HG02840 (cell line): ENCODE data around the gene EXT2.

Source experiments
- ATAC-seq: cut with Tn5 transposase; IDR thresholded peaks from one replicate; pipeline ENCODE4 v1.9.1; 2021; ENCODE audit warnings: mild to moderate bottlenecking, moderate library complexity, moderate number of reproducible peaks; ENCODE audit not compliant: unreplicated experiment, low FRiP score

Gene EXT2

DNA sequence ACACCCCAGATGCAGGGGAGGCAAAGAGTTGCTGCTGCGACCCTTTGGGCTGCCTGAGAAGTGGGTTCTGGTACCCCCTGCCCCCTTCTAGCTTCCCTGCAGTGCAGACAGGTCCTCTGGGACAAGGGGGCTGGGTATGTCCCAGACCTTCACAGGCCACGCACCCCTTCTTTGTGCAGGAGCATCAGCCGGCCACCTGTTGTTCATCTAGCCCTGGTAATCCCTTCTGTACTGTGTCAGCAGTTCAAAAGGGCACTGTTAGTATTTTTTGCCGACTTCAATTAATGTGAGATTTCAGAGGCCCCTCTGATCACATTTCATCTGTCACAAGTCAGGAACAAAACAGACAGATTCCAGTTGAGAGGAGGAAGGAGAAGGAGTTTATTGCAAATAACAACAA lies 164.6 kb downstream of the EXT2 start:
- ATAC-seq, result no peak

DNA sequence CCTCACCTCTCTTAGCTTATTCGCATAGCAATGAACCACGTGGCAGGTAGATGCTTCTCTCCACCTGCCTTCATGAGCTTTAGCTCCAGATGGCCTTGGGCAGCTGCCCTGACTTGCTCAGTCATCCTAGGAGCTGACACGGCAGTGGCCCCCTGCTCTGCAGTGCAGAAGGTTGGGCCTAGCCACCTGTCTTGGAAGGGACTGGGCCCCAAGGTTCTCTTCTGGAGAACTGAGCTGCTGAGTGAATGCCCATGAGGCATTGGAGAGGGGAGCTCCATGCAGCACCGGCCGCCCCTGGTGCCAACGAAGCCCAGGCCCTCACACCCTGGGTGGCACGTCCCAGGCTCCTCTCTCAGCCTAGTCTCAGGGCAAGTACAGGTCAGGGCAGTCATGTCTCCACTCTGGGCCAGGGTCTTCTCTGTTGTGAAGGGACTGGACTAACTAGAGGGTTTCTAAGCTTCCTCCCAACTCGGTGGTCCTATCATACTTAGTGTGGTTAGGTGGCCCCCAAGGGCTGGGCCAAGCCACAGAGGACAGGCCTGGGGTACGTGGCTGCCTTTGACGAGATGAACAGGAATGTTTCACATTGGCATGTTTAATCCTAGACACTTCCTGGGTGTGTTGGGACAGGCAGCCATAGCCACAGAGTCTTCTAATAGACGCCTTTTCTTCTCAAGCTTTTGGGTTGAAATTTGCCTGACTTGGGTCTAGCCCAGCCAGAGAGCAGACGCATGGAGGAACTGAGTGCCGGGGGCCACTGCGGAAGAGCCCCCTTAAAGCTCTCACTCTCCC lies 166.5 kb downstream of the EXT2 start:
- no peak for ATAC-seq

DNA sequence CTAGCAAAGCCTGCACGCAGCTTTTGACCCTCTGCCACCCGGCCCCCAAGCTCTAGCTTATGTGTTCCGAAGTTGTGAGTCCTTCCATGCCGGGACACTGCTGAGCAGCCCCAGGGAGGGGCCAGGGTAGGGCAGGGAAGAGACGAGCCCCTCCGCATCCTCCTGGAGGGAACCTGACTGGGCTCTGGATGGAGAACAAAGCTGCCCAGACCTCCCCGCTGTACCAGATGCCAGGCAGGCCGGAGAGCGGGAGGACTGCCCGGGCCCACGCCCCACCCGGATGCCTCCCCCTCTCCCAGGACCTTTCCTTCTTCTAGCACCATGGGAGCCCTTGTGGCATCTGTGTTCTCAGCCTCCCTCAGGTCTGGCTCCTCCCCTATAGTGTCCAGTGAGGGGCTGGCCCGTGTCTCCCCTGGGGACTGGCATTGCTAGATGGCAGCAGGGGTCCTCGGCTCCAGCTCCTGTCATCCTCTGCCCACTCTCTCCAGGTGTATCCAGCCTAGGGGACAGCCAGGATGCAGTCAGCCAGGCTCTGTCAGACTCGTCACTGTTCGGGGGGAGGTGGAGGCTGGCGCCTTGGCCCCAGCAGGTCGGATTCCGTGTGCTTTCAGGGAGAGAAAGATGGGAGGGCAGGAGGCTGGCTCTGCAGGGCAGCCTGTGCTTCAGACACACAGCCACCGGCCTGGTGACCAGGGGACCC lies 168.4 kb downstream of the EXT2 start:
- no peak for ATAC-seq

DNA sequence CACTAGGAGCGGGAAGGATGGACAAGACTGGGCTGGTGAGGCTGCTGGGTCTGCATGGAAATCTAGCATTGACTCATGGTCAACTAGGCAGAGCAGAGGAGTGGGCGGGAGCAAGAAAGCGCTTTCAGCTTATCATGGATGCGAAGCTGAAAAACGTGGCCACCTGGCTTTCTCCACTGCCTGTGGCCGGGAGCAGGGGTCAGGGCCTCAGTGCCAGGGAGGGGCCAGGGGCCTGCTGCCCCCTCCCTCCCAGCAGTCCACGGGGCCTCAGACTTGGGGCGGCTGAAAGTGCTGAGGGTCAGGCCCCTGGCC lies 168.9 kb downstream of the EXT2 start:
- ATAC-seq, result no peak

DNA sequence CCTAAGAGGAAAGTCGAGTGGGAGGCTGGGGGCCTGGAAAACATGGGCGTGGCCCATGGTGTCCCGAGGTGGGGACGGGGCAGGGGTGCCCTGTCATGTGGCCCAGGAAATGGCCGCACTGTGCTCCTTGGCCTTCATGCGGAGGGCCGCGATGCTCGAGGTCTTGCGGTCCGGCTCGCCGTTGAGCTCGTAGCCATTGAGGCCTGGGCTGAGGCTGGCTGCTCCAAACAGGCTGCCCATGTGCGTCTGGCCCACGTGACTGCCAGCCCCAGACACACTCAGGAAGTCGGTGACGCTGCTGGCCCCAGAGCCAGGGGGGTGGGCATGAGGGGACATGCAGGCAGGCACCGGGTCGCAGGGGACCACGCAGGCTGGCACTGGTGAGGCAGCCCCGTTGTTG lies 169.3 kb downstream of the EXT2 start:
- no peak for ATAC-seq

DNA sequence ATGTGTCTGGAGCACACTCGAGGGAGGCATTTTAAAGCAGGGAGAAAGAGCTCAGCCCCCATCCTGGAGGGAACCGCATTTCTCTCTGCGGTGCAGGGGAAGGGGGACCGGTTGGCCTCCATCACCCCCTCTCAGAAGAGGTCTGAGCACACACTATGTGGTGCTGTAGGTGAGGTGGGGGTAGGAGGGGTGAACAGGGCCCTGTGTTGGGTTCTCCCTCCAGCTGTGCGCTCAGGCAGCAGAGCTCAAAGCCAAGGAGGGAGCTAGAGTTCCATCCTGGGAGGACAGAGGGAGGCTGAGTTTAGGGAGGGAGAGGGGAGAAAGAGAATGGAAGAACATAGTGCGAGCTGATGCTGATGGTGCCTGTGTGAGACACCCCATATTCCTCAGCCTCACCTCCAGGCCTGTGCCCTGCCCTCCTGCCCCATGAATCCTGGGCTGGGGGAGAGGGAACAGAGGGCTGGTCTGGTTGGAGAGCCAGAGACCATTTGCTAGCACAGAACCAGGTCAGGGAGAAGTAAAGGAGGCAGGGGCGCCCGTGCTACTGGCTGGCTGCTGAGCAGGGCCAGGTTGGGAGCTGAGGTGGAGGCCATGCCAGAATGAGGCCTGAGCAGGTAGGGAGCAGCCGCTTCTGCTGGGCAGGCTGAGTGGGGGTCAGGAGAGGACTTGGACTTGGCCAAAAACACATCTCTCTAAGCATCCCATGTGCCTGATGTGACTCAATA lies 170.7 kb downstream of the EXT2 start:
- no peak for ATAC-seq

DNA sequence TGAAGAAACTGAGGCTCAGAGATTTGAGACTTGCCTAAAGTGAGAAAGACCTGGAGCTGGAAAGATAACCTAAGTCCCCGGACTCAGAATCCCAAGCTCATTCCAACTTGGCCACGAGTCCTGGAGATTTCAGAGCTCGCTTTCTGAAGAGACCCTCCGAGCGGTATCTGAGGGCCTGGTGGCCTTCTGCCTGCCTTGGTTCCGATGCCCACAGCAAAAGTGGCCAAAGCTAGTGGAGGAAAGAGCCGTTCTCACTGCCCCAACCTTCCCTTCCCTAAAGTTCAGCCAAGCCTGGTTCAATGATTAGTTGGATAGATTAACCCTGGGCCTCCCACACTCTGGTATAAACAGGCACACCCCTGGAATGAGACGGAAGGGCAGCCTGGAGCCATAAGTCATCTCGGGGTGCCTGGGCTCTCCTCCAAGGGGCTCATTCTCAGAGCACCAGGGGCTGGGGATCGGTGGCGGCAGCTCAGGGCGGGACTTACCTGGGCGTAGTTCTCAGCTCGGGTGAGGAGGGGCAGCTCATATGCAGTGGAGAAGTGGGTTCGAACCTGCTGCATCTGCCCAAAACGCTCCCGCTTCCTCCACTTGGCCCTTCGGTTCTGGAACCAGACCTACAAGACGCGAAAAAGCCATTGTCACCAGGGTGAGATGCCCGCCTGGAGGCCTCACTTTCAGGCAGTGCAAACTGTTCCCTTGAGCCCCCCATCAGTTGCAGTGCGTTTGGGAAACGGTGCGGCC lies 171.7 kb downstream of the EXT2 start:
- no peak for ATAC-seq

DNA sequence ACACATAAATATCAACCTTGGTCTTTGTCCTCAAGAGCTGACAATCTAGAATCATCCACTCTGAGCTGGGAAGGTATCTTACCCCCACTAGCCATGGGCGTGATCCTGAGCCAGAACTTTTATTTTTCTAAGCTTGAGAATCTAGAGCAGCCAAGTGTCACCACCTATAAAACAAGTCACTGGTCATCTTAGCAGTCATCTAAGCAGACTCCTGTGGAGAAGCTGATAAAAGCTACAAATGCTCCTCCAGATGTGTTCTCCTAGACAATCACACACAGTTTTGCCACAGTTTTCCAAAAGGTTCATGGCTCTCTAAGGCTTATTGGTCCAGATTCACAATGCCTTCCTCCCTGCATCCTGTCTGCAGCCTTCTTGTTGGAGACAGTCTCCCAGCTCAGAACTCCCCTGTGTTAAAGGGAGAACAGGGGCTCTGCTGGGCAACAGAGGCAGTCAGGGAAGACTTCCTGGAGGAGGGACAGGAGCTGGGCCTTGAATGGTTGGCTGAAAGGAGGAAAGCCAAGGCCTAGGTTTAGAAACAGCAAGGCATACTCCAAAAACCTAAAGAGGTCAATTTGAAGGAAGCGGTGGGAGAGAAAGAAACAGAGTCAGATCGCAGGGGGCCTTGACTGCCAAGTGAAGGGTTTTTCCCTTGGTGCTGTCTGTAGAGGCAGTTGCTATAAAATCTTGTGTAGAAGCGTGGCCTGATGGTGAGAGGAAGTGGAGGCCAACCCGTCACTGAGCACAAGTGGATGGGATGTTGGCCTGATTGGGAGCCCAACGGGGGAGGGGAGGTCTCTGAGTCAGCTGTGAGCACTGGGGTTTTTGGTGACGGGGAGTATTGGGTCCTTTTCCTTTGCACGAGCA lies 172.5 kb downstream of the EXT2 start:
- no peak for ATAC-seq

DNA sequence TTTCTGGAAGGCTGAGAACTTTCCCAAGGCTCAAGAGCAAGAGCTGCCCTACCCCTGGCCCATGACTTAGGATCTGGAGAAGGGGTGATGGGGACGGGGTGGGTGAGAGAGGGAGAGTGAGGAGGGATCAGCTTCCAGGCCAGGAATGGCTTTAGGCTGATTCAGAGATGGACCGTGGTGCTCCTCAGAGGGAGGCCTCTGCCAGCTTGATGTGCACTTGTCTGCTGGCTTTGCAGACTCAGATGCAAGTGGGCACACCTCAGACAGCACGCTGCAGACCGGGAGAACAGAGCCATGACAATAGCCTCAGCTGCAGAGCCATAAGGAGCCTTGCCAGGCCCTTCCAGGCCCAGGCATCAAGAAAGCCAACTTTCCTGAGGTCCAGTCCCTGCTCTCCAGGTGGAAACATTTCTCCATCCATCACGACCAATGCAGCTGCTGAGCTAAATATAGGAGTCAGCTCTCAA lies 173.2 kb downstream of the EXT2 start:
- ATAC-seq, result no peak

DNA sequence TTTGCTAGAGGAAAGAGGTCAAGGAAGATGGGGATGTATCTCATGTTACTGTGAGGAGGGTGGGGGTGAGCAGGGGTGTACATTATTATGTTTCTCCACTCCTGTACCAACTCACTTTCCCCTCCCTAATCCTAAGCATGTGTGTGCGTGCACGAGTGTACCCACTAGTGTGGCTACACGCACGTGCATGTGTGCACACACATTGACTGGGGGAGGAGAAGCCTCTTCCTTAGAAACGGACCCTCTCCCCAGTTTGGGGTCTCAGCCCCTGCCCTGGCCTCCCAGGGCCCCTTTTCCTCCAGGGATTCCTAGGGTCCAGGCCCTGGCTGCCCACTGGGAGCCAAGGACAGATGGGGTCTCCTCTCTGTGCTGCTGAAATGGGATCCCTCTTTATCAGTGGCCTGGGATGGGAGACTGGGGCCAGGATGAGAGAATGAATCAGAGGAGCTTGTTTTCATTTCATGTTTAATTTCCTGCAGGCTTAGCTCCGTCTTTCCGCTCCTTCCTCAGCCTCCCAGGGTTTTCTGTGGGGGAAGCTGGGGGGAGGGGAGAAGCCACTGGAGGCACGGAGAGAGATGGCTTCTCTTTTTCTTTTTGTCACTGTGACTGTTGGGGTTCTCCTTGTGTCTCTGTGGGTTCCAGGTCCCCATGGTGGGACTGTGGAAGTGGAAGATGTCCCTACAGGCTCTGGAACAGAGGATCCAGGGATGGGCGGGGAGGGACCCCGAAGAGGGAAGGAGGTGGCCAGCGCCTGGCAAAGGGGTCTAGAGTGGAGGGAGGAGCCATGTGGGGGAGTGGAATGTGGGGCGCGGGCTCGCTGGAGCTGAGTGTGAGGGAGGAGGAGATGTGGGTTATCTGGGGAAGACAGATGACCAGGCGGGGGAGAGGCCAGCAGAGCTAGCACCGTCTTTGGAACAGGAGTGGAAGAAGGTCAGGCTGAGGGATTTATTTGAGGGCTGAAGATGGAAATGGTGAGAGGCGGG lies 174.2 kb downstream of the EXT2 start:
- ATAC-seq, result no peak

DNA sequence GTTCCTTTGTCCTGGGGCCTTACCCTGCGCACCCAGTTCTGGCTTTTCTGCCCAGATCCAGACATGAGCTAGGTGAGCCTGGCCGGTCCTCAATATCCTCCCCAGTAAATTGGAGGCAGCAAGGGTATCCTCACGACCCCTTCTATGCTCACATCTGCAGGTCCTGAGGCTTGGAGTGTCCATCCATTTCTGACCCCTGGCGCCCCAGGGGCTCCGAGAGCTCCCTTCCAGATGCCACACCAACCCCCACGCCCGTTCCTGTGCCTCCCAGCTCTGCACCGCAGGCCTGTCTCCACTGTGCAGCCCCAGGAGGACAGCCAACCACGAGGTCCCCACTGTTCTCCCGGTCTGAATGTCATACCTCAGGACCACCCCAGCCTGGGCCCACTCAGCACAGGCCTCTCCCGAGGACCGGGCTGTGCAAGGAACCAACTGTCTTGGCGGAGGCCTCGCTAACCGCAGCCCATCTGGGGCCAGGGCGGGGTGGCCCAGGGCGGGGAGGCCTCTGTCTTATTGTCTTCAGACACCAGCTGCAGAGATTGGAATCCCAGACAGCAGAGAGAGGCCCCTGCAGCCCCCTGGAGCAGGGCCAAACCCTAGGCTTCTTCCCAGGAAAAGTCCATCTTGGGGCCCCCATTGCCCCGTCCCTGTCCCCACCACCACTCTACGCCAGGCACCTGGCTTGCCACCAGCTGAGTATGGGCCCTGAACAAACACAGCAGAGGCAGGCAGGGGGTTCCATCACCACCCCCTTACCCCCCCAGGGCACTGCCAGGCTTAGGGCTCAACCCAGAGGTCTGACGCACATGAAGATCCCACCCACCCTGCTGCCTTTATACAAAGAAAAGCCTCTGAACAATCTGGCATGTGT lies 175.2 kb downstream of the EXT2 start:
- ATAC-seq, result no peak

DNA sequence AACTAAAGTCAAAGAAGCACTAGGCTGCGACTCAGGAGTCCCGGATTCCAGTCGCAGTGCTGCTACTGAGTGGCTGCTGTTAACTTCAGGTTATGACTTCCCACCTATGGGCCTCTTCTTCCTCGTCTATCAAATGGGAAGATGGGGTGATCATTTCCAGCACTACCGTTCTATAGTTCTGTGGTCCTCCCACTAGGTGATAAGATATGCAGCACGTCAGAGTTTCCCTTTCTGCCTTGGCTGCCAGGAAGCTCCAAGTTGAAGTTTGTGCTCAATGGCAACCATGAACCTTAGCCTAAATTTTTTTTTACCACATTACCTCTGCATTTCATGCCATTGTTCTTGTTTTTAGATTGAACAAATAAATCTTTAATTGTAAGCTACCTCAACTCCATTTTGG lies 175.8 kb downstream of the EXT2 start:
- no peak for ATAC-seq

DNA sequence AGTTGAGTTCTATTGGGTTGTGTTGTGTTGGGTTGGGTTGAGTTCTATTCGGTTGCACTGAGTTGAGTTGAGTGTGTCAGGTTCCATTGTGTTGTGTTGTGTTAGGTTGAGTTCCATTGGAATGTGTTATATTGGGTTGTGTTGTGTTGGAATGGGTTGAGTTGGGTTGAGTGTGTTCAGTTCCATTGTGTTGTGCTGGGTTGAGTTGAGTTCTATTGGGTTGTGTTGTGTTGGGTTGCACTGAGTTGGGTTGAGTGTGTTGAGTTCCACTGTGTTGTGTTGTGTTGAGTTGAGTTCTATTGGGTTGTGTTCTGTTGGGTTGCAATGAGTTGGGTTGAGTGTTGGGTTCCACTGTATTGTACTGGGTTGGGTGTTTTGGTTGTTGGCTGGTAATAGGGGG lies 178.9 kb downstream of the EXT2 start:
- ATAC-seq, result no peak

DNA sequence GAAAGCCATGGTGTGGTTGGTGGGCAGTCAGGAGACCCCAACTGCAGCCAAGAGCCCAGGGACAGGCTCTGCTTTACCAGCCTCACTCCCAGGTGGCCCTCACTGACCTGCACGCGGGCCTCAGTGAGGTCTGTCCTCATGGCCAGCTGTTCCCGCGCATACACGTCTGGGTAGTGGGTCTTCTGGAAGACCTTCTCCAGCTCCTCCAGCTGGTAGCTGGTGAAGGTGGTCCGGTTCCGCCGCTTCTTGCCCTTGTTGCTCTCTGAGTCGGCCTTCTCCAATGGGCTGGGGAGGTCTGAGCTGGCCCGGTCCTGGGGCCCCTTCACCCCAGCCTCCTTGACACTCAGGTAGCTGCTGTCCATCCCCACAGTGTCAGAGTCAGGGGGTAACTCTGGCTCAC lies 179.8 kb downstream of the EXT2 start:
- ATAC-seq, result no peak

DNA sequence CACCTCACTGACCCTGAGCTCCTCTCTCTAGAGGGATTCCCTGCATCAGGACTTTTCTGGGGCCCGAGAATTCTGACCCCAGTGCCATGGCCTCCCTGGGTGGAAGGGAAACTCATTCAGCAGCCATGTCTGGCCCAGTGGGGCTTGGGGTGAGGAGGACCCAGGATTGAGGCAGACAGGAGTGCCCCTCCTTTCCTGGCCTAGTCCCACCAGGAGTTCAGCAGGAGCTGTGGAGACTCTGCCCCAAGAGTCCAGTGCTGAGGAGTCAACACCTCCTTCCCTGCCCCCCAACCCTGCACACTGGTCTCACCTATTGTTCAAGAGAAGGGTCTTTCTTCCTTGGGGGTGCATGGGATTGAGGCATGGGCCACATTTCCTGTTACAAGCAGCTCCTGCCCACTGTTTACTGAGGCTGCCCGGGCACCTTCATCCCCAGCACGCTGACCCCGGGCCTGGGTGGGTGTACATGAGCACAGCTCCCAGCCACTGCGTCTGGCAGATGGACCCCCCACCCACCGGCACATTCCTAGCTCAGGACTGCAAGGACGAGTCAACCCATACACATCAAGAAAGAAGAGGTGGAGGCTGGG lies 180.6 kb downstream of the EXT2 start:
- ATAC-seq, result no peak

DNA sequence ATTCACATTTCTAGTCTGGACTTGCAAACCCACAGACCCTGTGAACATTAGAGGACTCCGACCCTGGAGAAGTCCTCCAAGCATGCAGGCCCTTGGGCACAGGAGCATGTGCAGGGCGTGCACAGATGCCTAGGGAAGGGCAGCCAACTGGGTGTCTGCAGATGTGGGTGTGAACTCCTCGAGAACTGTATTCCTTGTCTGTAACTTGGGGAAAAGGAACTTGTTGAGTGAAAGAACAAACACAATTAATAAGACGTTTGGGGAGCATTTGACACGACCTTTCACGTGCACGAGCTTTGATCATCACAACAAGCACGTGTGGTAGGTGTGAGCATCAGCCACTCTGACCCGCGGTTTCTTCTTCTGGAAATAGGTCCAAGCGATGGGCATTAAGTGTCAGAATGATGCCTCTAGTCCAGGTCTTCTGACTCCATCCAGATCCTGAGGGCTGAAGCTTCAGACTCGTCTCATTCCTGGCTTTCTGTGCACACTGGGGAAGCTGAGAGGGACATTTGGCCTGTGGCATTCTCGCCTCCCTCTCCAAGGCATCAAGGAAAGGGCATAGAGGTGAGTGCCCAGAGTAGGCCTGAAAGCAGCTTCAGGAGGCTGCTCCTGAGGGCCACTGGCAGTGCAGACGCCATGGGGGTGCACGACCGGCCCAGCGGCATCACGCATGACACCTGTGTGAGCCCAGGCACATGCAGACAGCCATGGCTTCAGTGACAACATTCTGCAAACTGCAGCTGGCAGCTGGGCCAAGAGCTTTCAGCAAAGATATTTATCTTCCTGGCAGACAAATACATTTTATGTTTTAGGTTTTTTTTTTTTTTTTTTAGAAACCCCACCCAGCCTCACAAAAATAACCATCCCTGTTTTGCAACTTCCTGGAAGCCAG lies 182.0 kb downstream of the EXT2 start:
- ATAC-seq, result no peak
